SK-N-SH treated with all-trans-retinoic acid at 6 μM for 48 hours (cell line): Measurements from ENCODE around the gene GP2.

ENCODE experiments used
- ATAC-seq: fragments of 200-7000 bp; cut with Tn5 transposase; 3 replicates; pipeline ENCODE4 v1.9.1; 2020; ENCODE audit warnings: mild to moderate bottlenecking, moderate library complexity
- BACH2 ChIP-seq: fragments of 250-450 bp; sonication (Bioruptor Pico); IDR thresholded peaks from 2 replicates; pipeline ENCODE4 v1.9.0; 2021; ENCODE audit warnings: mild to moderate bottlenecking, borderline replicate concordance
- CSDC2 ChIP-seq: fragments of 250-450 bp; sonication (Bioruptor Pico); IDR thresholded peaks from 2 replicates; pipeline ENCODE4 v1.5.0; 2020; ENCODE audit warnings: mild to moderate bottlenecking, moderate library complexity
- ESRRG ChIP-seq: fragments of 250-450 bp; sonication (Bioruptor Pico); IDR thresholded peaks from 2 replicates; pipeline ENCODE4 v1.6.1; 2021; ENCODE audit warnings: mild to moderate bottlenecking
- GLIS3 ChIP-seq: fragments of 250-450 bp; sonication (Bioruptor Pico); IDR thresholded peaks from 2 replicates; pipeline ENCODE4 v1.5.0; 2020; ENCODE audit warnings: mild to moderate bottlenecking, moderate library complexity
- ISL1 ChIP-seq: fragments of 250-450 bp; sonication (Bioruptor Pico); IDR thresholded peaks from 2 replicates; pipeline ENCODE4 v2.1.2; 2022; ENCODE audit warnings: mild to moderate bottlenecking, moderate library complexity
- PPARA ChIP-seq: fragments of 250-450 bp; sonication (Bioruptor Pico); IDR thresholded peaks from 2 replicates; pipeline ENCODE4 v1.5.0; 2020; ENCODE audit warnings: mild to moderate bottlenecking, borderline replicate concordance
- RARB ChIP-seq: fragments of 250-450 bp; sonication (Bioruptor Pico); IDR thresholded peaks from 2 replicates; pipeline ENCODE4 v1.8.0; 2021; ENCODE audit warnings: mild to moderate bottlenecking, moderate library complexity
- SNAI2 ChIP-seq: fragments of 250-450 bp; sonication (Bioruptor Pico); IDR thresholded peaks from 2 replicates; pipeline ENCODE4 v1.5.0; 2020; ENCODE audit warnings: mild to moderate bottlenecking, moderate library complexity
- TCF4 ChIP-seq: fragments of 250-450 bp; sonication (Bioruptor Pico); IDR thresholded peaks from 2 replicates; pipeline ENCODE4 v1.8.0; 2021; ENCODE audit warnings: mild to moderate bottlenecking, moderate library complexity, borderline replicate concordance
- TOX ChIP-seq: fragments of 250-450 bp; sonication (Bioruptor Pico); IDR thresholded peaks from 2 replicates; pipeline ENCODE4 v1.8.0; 2021; ENCODE audit warnings: mild to moderate bottlenecking, moderate library complexity, borderline replicate concordance
- ZC3H10 ChIP-seq: fragments of 250-450 bp; sonication (Bioruptor Pico); IDR thresholded peaks from 2 replicates; pipeline ENCODE4 v1.5.1; 2021; ENCODE audit warnings: mild to moderate bottlenecking, moderate library complexity
- ZFP3 ChIP-seq: fragments of 250-450 bp; sonication (Bioruptor Pico); IDR thresholded peaks from 2 replicates; pipeline ENCODE4 v1.5.0; 2020; ENCODE audit warnings: mild to moderate bottlenecking, moderate library complexity
- ZFP30 ChIP-seq: fragments of 450-650 bp; formaldehyde crosslinking; IDR thresholded peaks from 2 replicates; pipeline ENCODE4 v1.5.0; 2022; ENCODE audit warnings: mild to moderate bottlenecking, moderate library complexity
- ZNF565 ChIP-seq: fragments of 450-650 bp; formaldehyde crosslinking; conservative IDR thresholded peaks from 2 replicates; pipeline ENCODE4 v1.5.0; 2020; ENCODE audit warnings: low read depth, mild to moderate bottlenecking, moderate library complexity
- ZNF70 ChIP-seq: fragments of 450-650 bp; formaldehyde crosslinking; IDR thresholded peaks from 2 replicates; pipeline ENCODE4 v1.5.0; 2020; ENCODE audit warnings: mild to moderate bottlenecking, moderate library complexity
- ZNF8 ChIP-seq: fragments of 450-650 bp; formaldehyde crosslinking; IDR thresholded peaks from 2 replicates; pipeline ENCODE4 v1.5.0; 2020; ENCODE audit warnings: mild to moderate bottlenecking, moderate library complexity
- TF ChIP-seq, protein P1 (sequence below): fragments of 250-450 bp; sonication (Bioruptor Pico); IDR thresholded peaks from 2 replicates; pipeline ENCODE4 v1.5.1; 2020; ENCODE audit warnings: low read depth, mild to moderate bottlenecking, moderate library complexity
- TF ChIP-seq, protein P2 (sequence below): fragments of 250-450 bp; sonication (Bioruptor Pico); IDR thresholded peaks from 2 replicates; pipeline ENCODE4 v1.8.0; 2021; ENCODE audit warnings: low read depth, mild to moderate bottlenecking, moderate library complexity, borderline replicate concordance
- TF ChIP-seq, protein P3 (sequence below): fragments of 250-450 bp; sonication (Bioruptor Pico); IDR thresholded peaks from 2 replicates; pipeline ENCODE4 v1.8.0; 2020; ENCODE audit warnings: mild to moderate bottlenecking, moderate library complexity, borderline replicate concordance
- TF ChIP-seq, protein P4 (sequence below): fragments of 250-450 bp; sonication (Bioruptor Pico); IDR thresholded peaks from 2 replicates; pipeline ENCODE4 v1.5.1; 2021; ENCODE audit warnings: mild to moderate bottlenecking, moderate library complexity

Gene GP2

DNA sequence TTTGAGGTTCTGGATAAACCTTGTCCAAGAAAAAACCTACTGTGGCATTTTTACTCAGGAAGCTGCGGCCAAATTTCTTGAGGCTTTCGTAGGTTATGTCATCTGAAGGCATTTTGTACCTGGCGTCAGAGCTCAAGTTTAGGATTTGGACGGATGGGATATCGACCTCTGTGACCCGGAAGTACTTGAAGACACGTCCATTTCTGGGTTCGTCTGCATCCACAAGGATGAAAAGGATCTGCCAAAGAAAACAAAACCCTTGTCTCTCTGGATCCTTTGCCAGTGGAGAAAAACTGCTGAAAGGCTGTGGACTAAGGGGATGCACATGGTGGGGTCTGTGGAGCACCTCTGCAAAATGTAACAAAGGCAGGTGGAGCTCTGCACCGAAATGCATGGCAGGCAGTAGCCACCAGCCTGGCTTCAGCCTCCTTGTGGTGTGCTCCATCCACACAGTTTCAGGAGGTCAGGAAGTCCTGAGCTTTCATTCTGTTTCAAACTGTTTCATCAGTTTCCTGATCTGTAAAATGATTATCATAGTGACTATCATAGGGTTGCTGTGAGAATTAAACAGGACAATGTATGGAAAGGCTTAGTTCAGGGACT is 42.2 kb upstream of the GP2 start:
- no peak for ATAC-seq
- TF ChIP-seq ZNF8 (CRISPR knock-in tag) = no peak
- TF ChIP-seq, protein P1, sequence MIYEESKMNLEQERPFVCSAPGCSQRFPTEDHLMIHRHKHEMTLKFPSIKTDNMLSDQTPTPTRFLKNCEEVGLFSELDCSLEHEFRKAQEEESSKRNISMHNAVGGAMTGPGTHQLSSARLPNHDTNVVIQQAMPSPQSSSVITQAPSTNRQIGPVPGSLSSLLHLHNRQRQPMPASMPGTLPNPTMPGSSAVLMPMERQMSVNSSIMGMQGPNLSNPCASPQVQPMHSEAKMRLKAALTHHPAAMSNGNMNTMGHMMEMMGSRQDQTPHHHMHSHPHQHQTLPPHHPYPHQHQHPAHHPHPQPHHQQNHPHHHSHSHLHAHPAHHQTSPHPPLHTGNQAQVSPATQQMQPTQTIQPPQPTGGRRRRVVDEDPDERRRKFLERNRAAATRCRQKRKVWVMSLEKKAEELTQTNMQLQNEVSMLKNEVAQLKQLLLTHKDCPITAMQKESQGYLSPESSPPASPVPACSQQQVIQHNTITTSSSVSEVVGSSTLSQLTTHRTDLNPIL = no peak
- TF ChIP-seq, all 23 proteins: peak for 0

DNA sequence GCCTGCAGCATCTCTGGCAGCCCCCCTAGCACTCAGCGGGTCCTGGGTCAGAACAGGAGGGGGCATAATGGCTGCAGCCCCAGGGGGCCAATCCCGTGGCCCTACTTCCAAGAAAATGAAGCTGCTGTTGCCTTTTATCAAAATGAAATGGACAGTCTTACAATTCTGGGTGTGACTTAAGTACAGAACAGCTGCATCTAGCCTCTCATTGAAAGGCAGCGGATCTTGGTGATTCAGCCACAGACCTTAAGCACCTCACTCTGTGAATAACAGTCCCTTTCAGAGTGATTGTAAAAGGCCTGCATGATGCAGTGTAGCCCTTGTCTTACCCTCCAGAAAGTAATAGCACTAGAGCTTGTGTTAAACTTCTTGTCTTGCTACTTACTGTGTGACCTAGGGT is 36.7 kb upstream of the GP2 start:
- no peak for ATAC-seq
- TF ChIP-seq BACH2 (CRISPR knock-in tag) = no peak
- no peak for TF ChIP-seq ZFP30 (CRISPR knock-in tag)
- TF ChIP-seq CSDC2 (CRISPR knock-in tag) = no peak
- no peak for TF ChIP-seq SNAI2 (CRISPR knock-in tag)
- no peak for TF ChIP-seq ESRRG (CRISPR knock-in tag)
- TF ChIP-seq TCF4 (CRISPR knock-in tag) = no peak
- TF ChIP-seq, protein P2, sequence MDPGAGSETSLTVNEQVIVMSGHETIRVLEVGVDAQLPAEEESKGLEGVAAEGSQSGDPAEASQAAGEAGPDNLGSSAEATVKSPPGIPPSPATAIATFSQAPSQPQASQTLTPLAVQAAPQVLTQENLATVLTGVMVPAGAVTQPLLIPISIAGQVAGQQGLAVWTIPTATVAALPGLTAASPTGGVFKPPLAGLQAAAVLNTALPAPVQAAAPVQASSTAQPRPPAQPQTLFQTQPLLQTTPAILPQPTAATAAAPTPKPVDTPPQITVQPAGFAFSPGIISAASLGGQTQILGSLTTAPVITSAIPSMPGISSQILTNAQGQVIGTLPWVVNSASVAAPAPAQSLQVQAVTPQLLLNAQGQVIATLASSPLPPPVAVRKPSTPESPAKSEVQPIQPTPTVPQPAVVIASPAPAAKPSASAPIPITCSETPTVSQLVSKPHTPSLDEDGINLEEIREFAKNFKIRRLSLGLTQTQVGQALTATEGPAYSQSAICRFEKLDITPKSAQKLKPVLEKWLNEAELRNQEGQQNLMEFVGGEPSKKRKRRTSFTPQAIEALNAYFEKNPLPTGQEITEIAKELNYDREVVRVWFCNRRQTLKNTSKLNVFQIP (CRISPR knock-in tag) = no peak
- no peak for TF ChIP-seq PPARA (CRISPR knock-in tag)
- TF ChIP-seq ISL1 (CRISPR knock-in tag) = no peak
- TF ChIP-seq RARB (CRISPR knock-in tag) = no peak
- no peak for TF ChIP-seq ZFP3 (CRISPR knock-in tag)
- no peak for TF ChIP-seq ZNF565 (CRISPR knock-in tag)
- TF ChIP-seq, protein P3, sequence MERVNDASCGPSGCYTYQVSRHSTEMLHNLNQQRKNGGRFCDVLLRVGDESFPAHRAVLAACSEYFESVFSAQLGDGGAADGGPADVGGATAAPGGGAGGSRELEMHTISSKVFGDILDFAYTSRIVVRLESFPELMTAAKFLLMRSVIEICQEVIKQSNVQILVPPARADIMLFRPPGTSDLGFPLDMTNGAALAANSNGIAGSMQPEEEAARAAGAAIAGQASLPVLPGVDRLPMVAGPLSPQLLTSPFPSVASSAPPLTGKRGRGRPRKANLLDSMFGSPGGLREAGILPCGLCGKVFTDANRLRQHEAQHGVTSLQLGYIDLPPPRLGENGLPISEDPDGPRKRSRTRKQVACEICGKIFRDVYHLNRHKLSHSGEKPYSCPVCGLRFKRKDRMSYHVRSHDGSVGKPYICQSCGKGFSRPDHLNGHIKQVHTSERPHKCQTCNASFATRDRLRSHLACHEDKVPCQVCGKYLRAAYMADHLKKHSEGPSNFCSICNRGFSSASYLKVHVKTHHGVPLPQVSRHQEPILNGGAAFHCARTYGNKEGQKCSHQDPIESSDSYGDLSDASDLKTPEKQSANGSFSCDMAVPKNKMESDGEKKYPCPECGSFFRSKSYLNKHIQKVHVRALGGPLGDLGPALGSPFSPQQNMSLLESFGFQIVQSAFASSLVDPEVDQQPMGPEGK = no peak
- TF ChIP-seq, protein P1 = no peak

DNA sequence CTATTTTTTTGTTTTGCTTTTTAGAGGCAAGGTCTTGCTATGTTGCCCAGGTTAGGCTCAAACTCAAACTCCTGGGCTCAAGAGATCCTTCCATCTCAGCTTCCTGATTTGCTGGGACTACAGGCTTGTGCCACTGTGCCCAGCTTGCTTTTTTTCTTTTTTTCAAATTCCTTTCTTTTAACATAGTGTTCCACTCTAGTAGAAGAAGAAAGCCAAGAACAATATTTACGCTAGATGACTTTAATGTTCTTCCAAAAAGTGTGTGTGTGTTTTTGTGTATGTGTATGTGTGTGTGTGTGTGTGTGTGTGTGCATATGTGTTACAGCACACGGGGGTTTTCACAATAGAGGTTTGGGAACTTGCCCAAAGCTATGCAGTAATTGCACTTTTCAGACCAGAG is 35.9 kb upstream of the GP2 start:
- TF ChIP-seq, protein P1 = no peak
- TF ChIP-seq PPARA (CRISPR knock-in tag) (no peak), ESRRG (CRISPR knock-in tag) (no peak), RARB (CRISPR knock-in tag) (no peak), TOX (CRISPR knock-in tag) (no peak), ZNF70 (CRISPR knock-in tag) (no peak), CSDC2 (CRISPR knock-in tag) (no peak), ZC3H10 (CRISPR knock-in tag) (no peak), ZNF565 (CRISPR knock-in tag) (no peak), GLIS3 (CRISPR knock-in tag) (no peak)
- TF ChIP-seq, protein P2 (CRISPR knock-in tag) = no peak
- TF ChIP-seq, protein P4, sequence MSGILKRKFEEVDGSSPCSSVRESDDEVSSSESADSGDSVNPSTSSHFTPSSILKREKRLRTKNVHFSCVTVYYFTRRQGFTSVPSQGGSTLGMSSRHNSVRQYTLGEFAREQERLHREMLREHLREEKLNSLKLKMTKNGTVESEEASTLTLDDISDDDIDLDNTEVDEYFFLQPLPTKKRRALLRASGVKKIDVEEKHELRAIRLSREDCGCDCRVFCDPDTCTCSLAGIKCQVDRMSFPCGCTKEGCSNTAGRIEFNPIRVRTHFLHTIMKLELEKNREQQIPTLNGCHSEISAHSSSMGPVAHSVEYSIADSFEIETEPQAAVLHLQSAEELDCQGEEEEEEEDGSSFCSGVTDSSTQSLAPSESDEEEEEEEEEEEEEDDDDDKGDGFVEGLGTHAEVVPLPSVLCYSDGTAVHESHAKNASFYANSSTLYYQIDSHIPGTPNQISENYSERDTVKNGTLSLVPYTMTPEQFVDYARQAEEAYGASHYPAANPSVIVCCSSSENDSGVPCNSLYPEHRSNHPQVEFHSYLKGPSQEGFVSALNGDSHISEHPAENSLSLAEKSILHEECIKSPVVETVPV = no peak
- TF ChIP-seq, protein P3 = no peak

More for the DNA sequence above, 35.9 kb upstream of the GP2 start:
- no peak for ATAC-seq
